MM.1S (cell line): ENCODE data around the gene OLIG1.

Source experiments
- EZH2 ChIP-seq: fragments of 300-600 bp; sonication (generic); optimal IDR thresholded peaks from 2 replicates; pipeline ENCODE3; 2017; ENCODE audit warnings: low read depth, mild to moderate bottlenecking, antibody characterized with exemption, low read length, mixed read lengths
- TF ChIP-seq, protein P1 (sequence below): fragments of 300-600 bp; sonication (generic); IDR thresholded peaks from 2 replicates; pipeline ENCODE4 v1.5.1; 2016; ENCODE audit warnings: antibody characterized with exemption, low read length, mixed read lengths

DNA sequence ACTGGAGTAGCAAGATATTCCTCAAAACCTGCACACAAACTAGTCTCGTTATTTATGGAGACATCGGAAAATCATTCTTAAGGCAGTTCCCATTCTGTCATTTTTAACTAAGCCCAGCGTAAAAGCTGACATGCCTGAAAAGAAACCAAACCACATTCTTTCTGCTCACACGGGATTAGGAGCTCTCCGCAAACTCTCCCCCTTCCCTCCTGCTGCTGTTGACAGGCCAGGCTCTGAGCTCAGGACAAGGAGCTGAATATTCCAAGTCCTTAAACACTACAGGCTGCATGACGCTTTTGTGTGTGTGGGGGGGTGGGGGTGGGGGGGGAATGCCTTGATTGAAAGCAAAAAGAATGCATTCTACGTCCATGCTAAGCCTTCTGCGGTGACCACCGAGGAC lies 5.2 kb downstream of the OLIG1 start:
- TF ChIP-seq, protein P1, sequence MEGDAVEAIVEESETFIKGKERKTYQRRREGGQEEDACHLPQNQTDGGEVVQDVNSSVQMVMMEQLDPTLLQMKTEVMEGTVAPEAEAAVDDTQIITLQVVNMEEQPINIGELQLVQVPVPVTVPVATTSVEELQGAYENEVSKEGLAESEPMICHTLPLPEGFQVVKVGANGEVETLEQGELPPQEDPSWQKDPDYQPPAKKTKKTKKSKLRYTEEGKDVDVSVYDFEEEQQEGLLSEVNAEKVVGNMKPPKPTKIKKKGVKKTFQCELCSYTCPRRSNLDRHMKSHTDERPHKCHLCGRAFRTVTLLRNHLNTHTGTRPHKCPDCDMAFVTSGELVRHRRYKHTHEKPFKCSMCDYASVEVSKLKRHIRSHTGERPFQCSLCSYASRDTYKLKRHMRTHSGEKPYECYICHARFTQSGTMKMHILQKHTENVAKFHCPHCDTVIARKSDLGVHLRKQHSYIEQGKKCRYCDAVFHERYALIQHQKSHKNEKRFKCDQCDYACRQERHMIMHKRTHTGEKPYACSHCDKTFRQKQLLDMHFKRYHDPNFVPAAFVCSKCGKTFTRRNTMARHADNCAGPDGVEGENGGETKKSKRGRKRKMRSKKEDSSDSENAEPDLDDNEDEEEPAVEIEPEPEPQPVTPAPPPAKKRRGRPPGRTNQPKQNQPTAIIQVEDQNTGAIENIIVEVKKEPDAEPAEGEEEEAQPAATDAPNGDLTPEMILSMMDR = no peak
- TF ChIP-seq EZH2 = no peak
